GM12878 (cell line): Measurements from ENCODE around the gene NUP93. TPM values are rescaled to one million over a fixed set of nuclear protein-coding genes. Genes with fewer than 3 reads are reported as not detected.

Experiments
- ATAC-seq: fragments of 200-7000 bp; cut with Tn5 transposase; 3 replicates; pipeline ENCODE4 v1.9.1; 2020; ENCODE audit warnings: mild to moderate bottlenecking, moderate library complexity
- BruUV-seq: library from RNA; stranded (reverse); fragments of 400-500 nt; replicated peaks from 2 replicates; lab custom pipeline; 2021; lab: Mats Ljungman, UMichigan
- CTCF ChIA-PET: fragments of 300-600 bp; sonication (Branson Sonifier 250); formaldehyde crosslinking; extraction: SDS; loops from one replicate; lab custom pipeline; 2021; ENCODE audit warnings: inconsistent platforms; lab: Yijun Ruan, JAX
- POLR2A ChIA-PET: fragments of 350-600 bp; formaldehyde crosslinking; extraction: SDS; loops from one replicate; lab custom pipeline; 2021; ENCODE audit warnings: inconsistent platforms; lab: Charles Lee
- RAD21 ChIA-PET: fragments of 300-600 bp; sonication (Branson Sonifier 250); formaldehyde crosslinking; loops from one replicate; lab custom pipeline; 2023; ENCODE audit warnings: antibody characterized with exemption; ENCODE audit not compliant: unreplicated experiment; lab: Charles Lee
- SMC1A ChIA-PET: fragments of 300-600 bp; sonication (Branson Sonifier 250); formaldehyde crosslinking; loops from one replicate; lab custom pipeline; 2023; ENCODE audit not compliant: unreplicated experiment, uncharacterized antibody; lab: Charles Lee
- DNase-seq: peaks from one replicate; pipeline ENCODE4 v3.0.0-alpha.2; 2011; ENCODE audit warnings: low read depth, low spot score
- FAIRE-seq: peaks from 3 replicates; lab custom pipeline; 2011; peaks lifted over from hg19 to GRCh38; lab: Jason Lieb, UNC
- H2AFZ ChIP-seq: 2 replicates; pipeline ENCODE4 v1.6.0; 2011; ENCODE audit warnings: low read depth, low read length, control low read depth; ENCODE audit not compliant: control insufficient read depth
- H3K27ac ChIP-seq: 2 replicates; pipeline ENCODE4 v1.5.1; 2011; ENCODE audit warnings: control low read depth; ENCODE audit not compliant: control insufficient read depth, insufficient read depth
- H3K27me3 ChIP-seq, 2 experiments: replicated peaks in 1 of 2; 2 replicates each; pipeline versions ENCODE4 v1.6.0 to v1.6.1; 2011; ENCODE audit warnings: low read length in 1 of 2; ENCODE audit not compliant: control insufficient read depth in 2 of 2, insufficient read depth in 2 of 2
- H3K36me3 ChIP-seq, 2 experiments: 2 replicates each; pipeline ENCODE4 v1.5.1; 2011; ENCODE audit warnings: low read length in 1 of 2; ENCODE audit not compliant: control insufficient read depth in 2 of 2, insufficient read depth in 2 of 2
- H3K4me1 ChIP-seq: 2 replicates; pipeline ENCODE4 v1.6.1; 2011; ENCODE audit warnings: mild to moderate bottlenecking, low read length, moderate library complexity, mixed read lengths; ENCODE audit not compliant: control insufficient read depth, insufficient read depth
- H3K4me2 ChIP-seq: 2 replicates; pipeline ENCODE4 v1.6.0; 2011; ENCODE audit warnings: control low read depth; ENCODE audit not compliant: control insufficient read depth, insufficient read depth
- H3K4me3 ChIP-seq: fragments of 200-600 bp; sonication (generic); 2 replicates; pipeline ENCODE4 v1.5.1; 2016
- H3K79me2 ChIP-seq: 2 replicates; pipeline ENCODE4 v1.6.0; 2011; ENCODE audit warnings: low read length; ENCODE audit not compliant: control insufficient read depth, insufficient read depth
- H3K9ac ChIP-seq: 2 replicates; pipeline ENCODE4 v1.8.0; 2011; ENCODE audit warnings: low read length, control low read depth, mixed read lengths; ENCODE audit not compliant: control insufficient read depth, insufficient read depth
- H3K9me3 ChIP-seq: replicated peaks from 3 replicates; pipeline ENCODE4 v1.5.1; 2011; ENCODE audit warnings: mild to moderate bottlenecking, low read length; ENCODE audit not compliant: control insufficient read depth, insufficient read depth
- H4K20me1 ChIP-seq: 2 replicates; pipeline ENCODE4 v1.6.0; 2011; ENCODE audit not compliant: control insufficient read depth, insufficient read depth
- CBFB ChIP-seq: IDR thresholded peaks from 2 replicates; pipeline ENCODE4 v1.6.1; 2016; ENCODE audit warnings: antibody characterized with exemption, low read depth
- CBX3 ChIP-seq: fragments of 200-600 bp; sonication (generic); IDR thresholded peaks from 2 replicates; pipeline ENCODE4 v1.6.1; 2016; ENCODE audit warnings: low read depth, borderline replicate concordance
- CBX5 ChIP-seq: sonication (generic); IDR thresholded peaks from 2 replicates; pipeline ENCODE4 v1.6.1; 2016; ENCODE audit warnings: low read depth, moderate library complexity, mild to moderate bottlenecking, inconsistent platforms
- DPF2 ChIP-seq: fragments of 450-650 bp; IDR thresholded peaks from 2 replicates; pipeline ENCODE4 v1.6.1; 2017; ENCODE audit warnings: mild to moderate bottlenecking
- HDAC6 ChIP-seq: fragments of 200-600 bp; sonication (generic); IDR thresholded peaks from one replicate; pipeline ENCODE4 v1.8.0; 2017; ENCODE audit warnings: antibody characterized with exemption; ENCODE audit not compliant: unreplicated experiment
- IKZF1 ChIP-seq: fragments of 450-650 bp; conservative IDR thresholded peaks from 2 replicates; pipeline ENCODE4 v1.6.1; 2017; ENCODE audit warnings: antibody characterized with exemption, mild to moderate bottlenecking
- POLR2AphosphoS2 ChIP-seq: IDR thresholded peaks from 2 replicates; pipeline ENCODE4 v1.6.1; 2011; ENCODE audit warnings: low read depth, mild to moderate bottlenecking, low read length, improper control_type of control experiment, moderate library complexity
- POU2F2 ChIP-seq: IDR thresholded peaks from 3 replicates; pipeline ENCODE4 v1.6.1; 2011; ENCODE audit warnings: low read depth, mild to moderate bottlenecking, low read length, borderline replicate concordance
- RAD21 ChIP-seq: IDR thresholded peaks from 2 replicates; pipeline ENCODE4 v1.6.1; 2011; ENCODE audit warnings: mild to moderate bottlenecking, low read depth, low read length, moderate library complexity; ENCODE audit not compliant: insufficient read depth
- RFX5 ChIP-seq: IDR thresholded peaks from 2 replicates; pipeline ENCODE4 v1.6.1; 2011; ENCODE audit warnings: low read depth, low read length, improper control_type of control experiment
- SMAD5 ChIP-seq: IDR thresholded peaks from 2 replicates; pipeline ENCODE4 v1.6.1; 2016; ENCODE audit warnings: antibody characterized with exemption, low read depth
- WRNIP1 ChIP-seq: IDR thresholded peaks from 2 replicates; pipeline ENCODE4 v1.6.1; 2011; ENCODE audit warnings: low read depth, low read length, improper control_type of control experiment, borderline replicate concordance
- ZBED1 ChIP-seq: IDR thresholded peaks from 2 replicates; pipeline ENCODE4 v1.6.1; 2016; ENCODE audit warnings: borderline replicate concordance
- ZNF622 ChIP-seq: fragments of 450-650 bp; IDR thresholded peaks from 2 replicates; pipeline ENCODE4 v1.6.1; 2017; ENCODE audit warnings: mild to moderate bottlenecking, inconsistent platforms
- ZZZ3 ChIP-seq: IDR thresholded peaks from 2 replicates; pipeline ENCODE4 v1.6.1; 2011; ENCODE audit warnings: low read depth; ENCODE audit not compliant: control insufficient read depth, insufficient read length
- WGBS: methylation state at CpG from one replicate; pipeline ENCODE4 v1.1.6; 2016; ENCODE audit warnings: low lambda C conversion rate; ENCODE audit not compliant: insufficient replicate concordance, insufficient coverage; ENCODE audit errors: missing lambda C conversion rate; 5-methylcytosine and 5-hydroxymethylcytosine counted together
- in situ Hi-C: fragments of 300-500 bp; cut with MboI; formaldehyde crosslinking; loops from 9 replicates; pipeline ENCODE4 v1.14.3; 2018; ENCODE audit warnings: mixed read lengths
- intact Hi-C: fragments of 100-400 bp; cut with micrococcal nuclease; formaldehyde crosslinking; loops from one replicate; pipeline ENCODE4 v1.14.2; 2022; ENCODE audit not compliant: unreplicated experiment
- polyA plus RNA-seq, 11 experiments: library from polyadenylated mRNA; depleted of rRNA in 4 of 11; unstranded in 6 of 11; stranded (reverse) in 5 of 11; fragments of >200 nt; fragmentation: Nextera tagmentation in 4 of 11; fragmentation: Illumina TruSeq in 1 of 11; extraction: Ambion mirVana in 4 of 11; extraction: Trizol in 1 of 11; gene quantifications; 1 replicate in 1 of 11; 2 replicates in 10 of 11; pipeline versions ENCODE4 v1.2.1 to v1.2.3, GENCODE V29; 2011 to 2016; ENCODE audit warnings: inconsistent platforms in 2 of 11, missing spikeins in 2 of 11, low read depth in 1 of 11
- total RNA-seq, 4 experiments: library from RNA; depleted of rRNA in 3 of 4; stranded (reverse); fragments of >200 nt in 3 of 4; fragmentation: Illumina TruSeq in 1 of 4; extraction: Trizol in 1 of 4; gene quantifications; 2 replicates each; pipeline versions ENCODE4 v1.2.1 to v1.2.3, GENCODE V29; 2013 to 2021
- TF ChIP-seq, protein P1 (sequence below): fragments of 450-650 bp; IDR thresholded peaks from 2 replicates; pipeline ENCODE4 v1.6.1; 2017; ENCODE audit warnings: mild to moderate bottlenecking
- TF ChIP-seq, protein P2 (sequence below): IDR thresholded peaks from 2 replicates; pipeline ENCODE4 v1.6.1; 2011; ENCODE audit warnings: low read depth, mild to moderate bottlenecking, low read length, moderate library complexity, borderline replicate concordance; ENCODE audit errors: extremely low read depth

NUP93 gene
- total and polyA plus RNA-seq, 10 of the 15 experiments (the other 5 are each of a cell fraction or from before 2014, with no cell fraction given), result 82.2 to 175 (median 101) TPM

DNA sequence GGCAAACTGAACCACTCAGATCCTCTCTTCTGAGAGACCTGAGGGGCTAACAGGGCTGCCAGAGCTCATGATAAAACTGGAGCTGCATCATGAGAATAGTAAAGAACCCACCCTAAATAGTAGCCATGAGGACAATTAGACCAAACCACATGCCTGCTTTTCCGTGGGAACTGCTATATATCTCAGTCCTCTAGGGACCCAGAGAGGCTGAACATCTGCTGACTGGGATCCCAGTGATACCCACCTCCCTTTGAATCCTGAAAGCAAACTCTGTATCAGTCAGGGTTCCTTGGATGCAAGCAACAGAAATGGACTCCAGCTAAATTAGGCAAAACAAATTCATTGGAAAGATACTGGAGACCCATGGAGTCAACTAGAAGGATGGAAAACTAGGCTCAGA, 41.2 kb upstream of the NUP93 start:
- H3K4me2 ChIP-seq, result no peak overlapping the region
- TF ChIP-seq ZNF622 (no peak), POU2F2 (no peak), RFX5 (no peak), ZZZ3 (no peak), HDAC6 (no peak), POLR2AphosphoS2 (no peak), CBX3 (no peak), ZBED1 (no peak), WRNIP1 (no peak), IKZF1 (no peak), DPF2 (no peak), CBX5 (no peak), CBFB (no peak), RAD21 (no peak), SMAD5 (no peak)
- TF ChIP-seq, protein P1, sequence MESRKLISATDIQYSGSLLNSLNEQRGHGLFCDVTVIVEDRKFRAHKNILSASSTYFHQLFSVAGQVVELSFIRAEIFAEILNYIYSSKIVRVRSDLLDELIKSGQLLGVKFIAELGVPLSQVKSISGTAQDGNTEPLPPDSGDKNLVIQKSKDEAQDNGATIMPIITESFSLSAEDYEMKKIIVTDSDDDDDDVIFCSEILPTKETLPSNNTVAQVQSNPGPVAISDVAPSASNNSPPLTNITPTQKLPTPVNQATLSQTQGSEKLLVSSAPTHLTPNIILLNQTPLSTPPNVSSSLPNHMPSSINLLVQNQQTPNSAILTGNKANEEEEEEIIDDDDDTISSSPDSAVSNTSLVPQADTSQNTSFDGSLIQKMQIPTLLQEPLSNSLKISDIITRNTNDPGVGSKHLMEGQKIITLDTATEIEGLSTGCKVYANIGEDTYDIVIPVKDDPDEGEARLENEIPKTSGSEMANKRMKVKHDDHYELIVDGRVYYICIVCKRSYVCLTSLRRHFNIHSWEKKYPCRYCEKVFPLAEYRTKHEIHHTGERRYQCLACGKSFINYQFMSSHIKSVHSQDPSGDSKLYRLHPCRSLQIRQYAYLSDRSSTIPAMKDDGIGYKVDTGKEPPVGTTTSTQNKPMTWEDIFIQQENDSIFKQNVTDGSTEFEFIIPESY, result no peak
- TF ChIP-seq, protein P2, sequence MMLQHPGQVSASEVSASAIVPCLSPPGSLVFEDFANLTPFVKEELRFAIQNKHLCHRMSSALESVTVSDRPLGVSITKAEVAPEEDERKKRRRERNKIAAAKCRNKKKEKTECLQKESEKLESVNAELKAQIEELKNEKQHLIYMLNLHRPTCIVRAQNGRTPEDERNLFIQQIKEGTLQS, result no peak
- no peaks in the 10 kb centered on the region for H3K36me3 ChIP-seq
- no peaks in the 10 kb centered on the region for H4K20me1 ChIP-seq
- H2AFZ ChIP-seq, result no peak overlapping the region
- no peaks in the 10 kb centered on the region for H3K9me3 ChIP-seq
- POLR2A ChIA-PET, result no interaction called here
- CTCF ChIA-PET, result no interaction called here
- SMC1A ChIA-PET, result no interaction called here
- no peak for FAIRE-seq
- in situ Hi-C loops, result loop anchor here (25.0 kb wide), 1 partner anchor 751 kb away; no protein-coding TSS in a partner anchor
- no peak for DNase-seq
- no peak overlapping the region for H3K27ac ChIP-seq
- no peak overlapping the region for H3K9ac ChIP-seq
- no peak for ATAC-seq
- no TSS peak for BruUV-seq
- no peak overlapping the region for H3K4me3 ChIP-seq
- 0% methylated on average over 1 of the region's 1 CpG for WGBS
- RAD21 ChIA-PET, result interaction anchor here (1.3 kb wide), 1 partner anchor 13 kb away, joined by 4 read pairs; no protein-coding TSS in a partner anchor
- H3K4me1 ChIP-seq, result no peaks in the 10 kb centered on the region
- no peaks in the 10 kb centered on the region for H3K79me2 ChIP-seq
- H3K27me3 ChIP-seq, result no peaks in the 10 kb centered on the region; a peak in 1 of 4 replicates
- intact Hi-C loops, result no loop called here
